Astrocyte (in vitro differentiated cells and primary cell): Measurements from ENCODE around the gene CNGB1.

Source experiments
- CTCF ChIP-seq: IDR thresholded peaks from 2 replicates; pipeline ENCODE4 v1.5.1; 2011; ENCODE audit warnings: low read depth, mild to moderate bottlenecking, inconsistent platforms, low read length, moderate library complexity; ENCODE audit not compliant: insufficient read depth
- EZH2 ChIP-seq: IDR thresholded peaks from 2 replicates; pipeline ENCODE4 v1.6.1; 2012; ENCODE audit warnings: mild to moderate bottlenecking, low read length, inconsistent platforms; ENCODE audit not compliant: insufficient read depth

GRCh38 chr16:57886427-57886826 lies 84.5 kb downstream of the CNGB1 start:
- TF ChIP-seq CTCF (no peak), EZH2 (no peak)
